ENCODE data around the gene MACROD2. TPM values are rescaled to one million over a fixed set of nuclear protein-coding genes. Genes with fewer than 3 reads are reported as not detected.

The MACROD2 gene
- total RNA-seq, 1 donor from 2014 or later: 2.4 TPM

GRCh38 chr20:15634102-15634501, 1638.8 kb downstream of the MACROD2 start:
- Histone ChIP-seq H3K27me3 (ENCODE audit: insufficient read depth, low read length) (peaks cover 2% of the 10 kb centered on the region), H4K20me1 (ENCODE audit: insufficient read depth, low read length) (no peaks in the 10 kb centered on the region), H3K4me2 (ENCODE audit: low read length) (no peak overlapping the region), H3K9me3 (ENCODE audit: insufficient read depth, low read depth, low read length) (no peaks in the 10 kb centered on the region), H3K36me3 (ENCODE audit: insufficient read depth, low read length) (no peaks in the 10 kb centered on the region), H3K4me1 (ENCODE audit: insufficient read depth, low read length) (no peaks in the 10 kb centered on the region), H3K4me3 (ENCODE audit: insufficient read depth, low read depth, low read length) (no peak overlapping the region), H2AFZ (ENCODE audit: low read depth, low read length) (no peak overlapping the region), H3K79me2 (ENCODE audit: insufficient read depth, low read length) (no peaks in the 10 kb centered on the region), H3K27ac (ENCODE audit: low read depth, low read length) (no peak overlapping the region), H3K9ac (ENCODE audit: low read length) (no peak overlapping the region)
- no peak for DNase-seq (ENCODE audit: low read depth)
- H3K27me3 Mint-ChIP-seq (ENCODE audit: low read depth, unreplicated experiment): peaks cover 2% of the 10 kb centered on the region
- no peaks in the 10 kb centered on the region for H3K36me3 Mint-ChIP-seq (ENCODE audit: low read depth, unreplicated experiment)
- H3K27ac Mint-ChIP-seq (ENCODE audit: unreplicated experiment): no peak overlapping the region
- no peaks in the 10 kb centered on the region for H3K9me3 Mint-ChIP-seq (ENCODE audit: unreplicated experiment)
- FAIRE-seq: no peak
- TF ChIP-seq EZH2 (IDR thresholded peaks at IDR 0.05; ENCODE audit: insufficient read depth, low read length): no peak
- TF ChIP-seq CTCF (IDR thresholded peaks at IDR 0.05; ENCODE audit: insufficient read depth, low read depth, low read length): no peak
- H3K4me3 Mint-ChIP-seq (ENCODE audit: unreplicated experiment): no peak overlapping the region
- no peaks in the 10 kb centered on the region for H3K4me1 Mint-ChIP-seq (ENCODE audit: low read depth, unreplicated experiment)

DNA sequence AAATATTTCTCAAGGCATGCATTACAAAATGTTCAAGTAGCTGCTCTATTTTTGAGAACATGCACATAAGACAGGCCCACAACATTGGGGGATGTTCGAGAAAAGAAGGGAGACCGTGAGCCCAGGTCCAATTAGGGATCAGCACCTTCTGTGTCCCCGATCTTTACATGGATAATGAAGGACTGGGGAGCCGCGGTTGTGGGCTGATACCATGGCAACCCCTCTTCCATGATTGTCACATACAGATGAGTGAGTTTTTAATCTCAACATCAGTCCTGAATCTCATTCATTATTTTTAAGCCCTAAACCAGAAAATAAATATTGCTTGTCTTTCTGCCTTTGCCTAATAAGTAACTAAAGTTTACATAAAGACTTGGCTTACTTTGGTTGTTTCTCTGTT, 1642.2 kb downstream of the MACROD2 start:
- Histone ChIP-seq H3K36me3 (ENCODE audit: insufficient read depth, low read length) (no peaks in the 10 kb centered on the region), H3K27ac (ENCODE audit: low read depth, low read length) (no peak overlapping the region), H2AFZ (ENCODE audit: low read depth, low read length) (no peak overlapping the region), H3K79me2 (ENCODE audit: insufficient read depth, low read length) (no peaks in the 10 kb centered on the region), H3K9ac (ENCODE audit: low read length) (no peak overlapping the region), H3K27me3 (ENCODE audit: insufficient read depth, low read length) (peaks cover 2% of the 10 kb centered on the region), H3K9me3 (ENCODE audit: insufficient read depth, low read depth, low read length) (no peaks in the 10 kb centered on the region), H4K20me1 (ENCODE audit: insufficient read depth, low read length) (no peaks in the 10 kb centered on the region), H3K4me2 (ENCODE audit: low read length) (no peak overlapping the region), H3K4me3 (ENCODE audit: insufficient read depth, low read depth, low read length) (no peak overlapping the region), H3K4me1 (ENCODE audit: insufficient read depth, low read length) (no peaks in the 10 kb centered on the region)
- H3K4me1 Mint-ChIP-seq (ENCODE audit: low read depth, unreplicated experiment): no peaks in the 10 kb centered on the region
- FAIRE-seq (no peak), DNase-seq (ENCODE audit: low read depth) (no peak)
- no peak overlapping the region for H3K27ac Mint-ChIP-seq (ENCODE audit: unreplicated experiment)
- TF ChIP-seq EZH2 (IDR thresholded peaks at IDR 0.05; ENCODE audit: insufficient read depth, low read length) (no peak), CTCF (IDR thresholded peaks at IDR 0.05; ENCODE audit: insufficient read depth, low read depth, low read length) (no peak)
- H3K27me3 Mint-ChIP-seq (ENCODE audit: low read depth, unreplicated experiment): peaks cover 4% of the 10 kb centered on the region
- H3K36me3 Mint-ChIP-seq (ENCODE audit: low read depth, unreplicated experiment): no peaks in the 10 kb centered on the region
- H3K4me3 Mint-ChIP-seq (ENCODE audit: unreplicated experiment): no peak overlapping the region
- peaks cover 2% of the 10 kb centered on the region for H3K9me3 Mint-ChIP-seq (ENCODE audit: unreplicated experiment)

DNA sequence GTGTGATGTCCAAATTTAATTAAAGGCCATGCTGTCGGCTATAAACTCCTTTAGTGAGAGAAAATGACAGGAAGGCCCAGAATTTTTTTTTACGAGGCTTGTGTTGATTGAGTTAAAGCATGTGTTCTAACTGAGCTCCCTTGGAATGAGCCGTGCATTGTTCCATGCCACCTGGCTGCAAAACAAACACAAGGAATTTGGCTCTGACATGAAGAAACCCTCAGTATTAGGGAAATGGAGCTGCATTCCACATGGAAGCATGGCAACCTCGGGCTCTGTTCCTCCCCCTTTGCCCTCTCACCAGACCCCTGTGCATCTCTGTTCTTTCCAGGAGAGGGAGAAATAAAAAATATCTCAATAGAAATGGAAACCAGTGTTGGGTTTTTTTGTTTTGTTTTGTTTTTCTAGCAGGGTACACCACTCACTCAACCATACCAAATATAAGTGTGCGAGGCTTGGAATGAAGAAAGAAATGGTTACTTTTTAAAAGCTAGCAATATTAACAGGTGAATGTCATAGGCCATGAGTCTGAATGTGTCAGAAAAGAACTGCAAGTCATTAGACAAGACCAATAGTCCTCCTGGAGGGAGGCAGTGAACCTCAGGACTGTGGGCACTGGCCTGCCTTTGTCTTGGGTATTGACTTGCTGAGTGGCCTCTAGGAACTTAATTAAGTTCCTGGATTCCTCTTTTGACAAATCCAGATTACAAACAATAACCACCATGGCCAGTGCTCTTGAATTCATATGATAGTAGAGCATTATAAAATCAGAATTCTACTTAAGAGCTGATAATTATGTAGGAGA, 1642.8 kb downstream of the MACROD2 start:
- Histone ChIP-seq H4K20me1 (ENCODE audit: insufficient read depth, low read length) (no peaks in the 10 kb centered on the region), H2AFZ (ENCODE audit: low read depth, low read length) (no peak overlapping the region), H3K9ac (ENCODE audit: low read length) (no peak overlapping the region), H3K79me2 (ENCODE audit: insufficient read depth, low read length) (no peaks in the 10 kb centered on the region), H3K27ac (ENCODE audit: low read depth, low read length) (no peak overlapping the region), H3K27me3 (ENCODE audit: insufficient read depth, low read length) (peaks cover 2% of the 10 kb centered on the region), H3K4me2 (ENCODE audit: low read length) (no peak overlapping the region), H3K36me3 (ENCODE audit: insufficient read depth, low read length) (no peaks in the 10 kb centered on the region), H3K4me3 (ENCODE audit: insufficient read depth, low read depth, low read length) (no peak overlapping the region), H3K9me3 (ENCODE audit: insufficient read depth, low read depth, low read length) (no peaks in the 10 kb centered on the region), H3K4me1 (ENCODE audit: insufficient read depth, low read length) (no peaks in the 10 kb centered on the region)
- no peak overlapping the region for H3K27ac Mint-ChIP-seq (ENCODE audit: unreplicated experiment)
- no peak for DNase-seq (ENCODE audit: low read depth)
- H3K4me1 Mint-ChIP-seq (ENCODE audit: low read depth, unreplicated experiment): peaks cover 2% of the 10 kb centered on the region
- FAIRE-seq: no peak
- no peaks in the 10 kb centered on the region for H3K36me3 Mint-ChIP-seq (ENCODE audit: low read depth, unreplicated experiment)
- peaks cover 4% of the 10 kb centered on the region for H3K27me3 Mint-ChIP-seq (ENCODE audit: low read depth, unreplicated experiment)
- TF ChIP-seq CTCF (IDR thresholded peaks at IDR 0.05; ENCODE audit: insufficient read depth, low read depth, low read length) (no peak), EZH2 (IDR thresholded peaks at IDR 0.05; ENCODE audit: insufficient read depth, low read length) (no peak)
- peaks cover 2% of the 10 kb centered on the region for H3K9me3 Mint-ChIP-seq (ENCODE audit: unreplicated experiment)
- no peak overlapping the region for H3K4me3 Mint-ChIP-seq (ENCODE audit: unreplicated experiment)
